Activated CD8-positive, alpha-beta memory T cell treated with anti-CD3 and anti-CD28 coated beads for 36 hours (primary cell): ENCODE results near the gene OR51V1. TPM values are rescaled to one million over a fixed set of nuclear protein-coding genes. Genes with fewer than 3 reads are reported as not detected.
"Not testable (repeated sequence)": the region's sequence is repeated elsewhere in the genome, so short reads cannot be mapped to it uniquely, and the experiment has no call there.

Experiments used
- CTCF ChIA-PET: fragments of 350-600 bp; sonication (Branson Sonifier 250); formaldehyde crosslinking; loops from one replicate; lab custom pipeline; 2021; ENCODE audit warnings: antibody characterized with exemption; lab: Charles Lee
- POLR2A ChIA-PET: fragments of 350-600 bp; sonication (Branson Sonifier 250); formaldehyde crosslinking; loops from one replicate; lab custom pipeline; 2021; ENCODE audit warnings: antibody characterized with exemption; lab: Charles Lee
- total RNA-seq, 2 experiments: library from RNA; stranded (reverse); gene quantifications; one replicate each; pipeline ENCODE4 v1.2.3, GENCODE V29; 2021

The OR51V1 gene
- total RNA-seq, 2 experiments from 2014 or later = not detected

- POLR2A ChIA-PET = no interaction called here
- CTCF ChIA-PET = no interaction called here
Measured at GRCh38 chr11:5178046-5178837, 22.2 kb downstream of the OR51V1 start.

GRCh38 chr11:5174934-5175333 lies 25.5 kb downstream of the OR51V1 start:
- ChIA-PET POLR2A (no interaction called here), CTCF (no interaction called here)

- ChIA-PET CTCF (no interaction called here), POLR2A (no interaction called here)
Measured at GRCh38 chr11:5171856-5172255, 28.6 kb downstream of the OR51V1 start.

GRCh38 chr11:5165898-5166297 lies 34.6 kb downstream of the OR51V1 start:
- CTCF ChIA-PET, POLR2A ChIA-PET: not testable (repeated sequence)

GRCh38 chr11:5164807-5165206 lies 35.7 kb downstream of the OR51V1 start:
- POLR2A ChIA-PET = not testable (repeated sequence)

GRCh38 chr11:5161045-5161444 lies 39.4 kb downstream of the OR51V1 start:
- CTCF ChIA-PET, POLR2A ChIA-PET: not testable (repeated sequence)

More at GRCh38 chr11:5164807-5165206, 35.7 kb downstream of the OR51V1 start:
- CTCF ChIA-PET = not testable (repeated sequence)

- CTCF ChIA-PET, POLR2A ChIA-PET: not testable (repeated sequence)
Measured at GRCh38 chr11:5160217-5160616, 40.3 kb downstream of the OR51V1 start.

- POLR2A ChIA-PET = no interaction called here
- CTCF ChIA-PET = no interaction called here
Measured at GRCh38 chr11:5159806-5160205, 40.7 kb downstream of the OR51V1 start.

- POLR2A ChIA-PET = no interaction called here
- CTCF ChIA-PET = no interaction called here
Measured at GRCh38 chr11:5154657-5155056, 45.8 kb downstream of the OR51V1 start, which contains the start of gene OR52A1. Gene OR52A1 (minus strand): TSS chr11:5154757. CDS start chr11:5152369, 2,388 bp downstream.

GRCh38 chr11:5153574-5154431 lies 46.7 kb downstream of the OR51V1 start:
- POLR2A ChIA-PET = no interaction called here
- CTCF ChIA-PET = no interaction called here

- POLR2A ChIA-PET = no interaction called here
Measured at GRCh38 chr11:5151713-5152153, 48.7 kb downstream of the OR51V1 start.

More at GRCh38 chr11:5151713-5152153, 48.7 kb downstream of the OR51V1 start:
- CTCF ChIA-PET = no interaction called here

Other genes with a start within 250 kb of the OR51V1 start
- not detected for gene OR51A2, start 245.0 kb downstream of the OR51V1 start, total RNA-seq
- not detected for gene OR51L1, start 205.8 kb downstream of the OR51V1 start, total RNA-seq
- not detected for gene OR52J3, start 154.2 kb downstream of the OR51V1 start, total RNA-seq
- gene OR52E2, start 141.1 kb downstream of the OR51V1 start, total RNA-seq = not detected
- gene OR52E1, start 131.1 kb downstream of the OR51V1 start, total RNA-seq = not detected
- not detected for gene OR52A5, start 62.3 kb downstream of the OR51V1 start, total RNA-seq
- not detected for gene OR52A1, start 45.9 kb downstream of the OR51V1 start, total RNA-seq
- gene HBB, start 26.4 kb upstream of the OR51V1 start, total RNA-seq = not detected
- not detected for gene HBD, start 33.8 kb upstream of the OR51V1 start, total RNA-seq
- not detected for gene HBG1, start 49.2 kb upstream of the OR51V1 start, total RNA-seq
- gene HBG2, start 54.1 kb upstream of the OR51V1 start, total RNA-seq = not detected
- not detected for gene HBE1, start 69.3 kb upstream of the OR51V1 start, total RNA-seq
- gene OR51B4, start 101.3 kb upstream of the OR51V1 start, total RNA-seq = not detected
- gene OR51B2, start 123.6 kb upstream of the OR51V1 start, total RNA-seq = not detected
- gene OR51B5, start 142.8 kb upstream of the OR51V1 start, total RNA-seq = not detected
- gene OR51B6, start 150.8 kb upstream of the OR51V1 start, total RNA-seq = not detected
- not detected for gene OR51M1, start 183.1 kb upstream of the OR51V1 start, total RNA-seq
- not detected for gene OR51Q1, start 221.4 kb upstream of the OR51V1 start, total RNA-seq
- gene OR51I1, start 240.8 kb upstream of the OR51V1 start, total RNA-seq = not detected
- not detected for gene OR51I2, start 248.6 kb upstream of the OR51V1 start, total RNA-seq